SK-N-SH treated with all-trans-retinoic acid at 6 μM for 48 hours (cell line): ENCODE data around the gene PRR36.

ENCODE experiments used
- ATAC-seq: fragments of 200-7000 bp; cut with Tn5 transposase; 3 replicates; pipeline ENCODE4 v1.9.1; 2020; ENCODE audit warnings: mild to moderate bottlenecking, moderate library complexity
- ARNTL ChIP-seq: fragments of 450-650 bp; formaldehyde crosslinking; IDR thresholded peaks from 2 replicates; pipeline ENCODE4 v1.5.0; 2020; ENCODE audit warnings: low read depth, mild to moderate bottlenecking, moderate library complexity, borderline replicate concordance
- BACH2 ChIP-seq: fragments of 250-450 bp; sonication (Bioruptor Pico); IDR thresholded peaks from 2 replicates; pipeline ENCODE4 v1.9.0; 2021; ENCODE audit warnings: mild to moderate bottlenecking, borderline replicate concordance
- CSDC2 ChIP-seq: fragments of 250-450 bp; sonication (Bioruptor Pico); IDR thresholded peaks from 2 replicates; pipeline ENCODE4 v1.5.0; 2020; ENCODE audit warnings: mild to moderate bottlenecking, moderate library complexity
- ISL1 ChIP-seq: fragments of 250-450 bp; sonication (Bioruptor Pico); IDR thresholded peaks from 2 replicates; pipeline ENCODE4 v2.1.2; 2022; ENCODE audit warnings: mild to moderate bottlenecking, moderate library complexity
- OSR1 ChIP-seq: fragments of 250-450 bp; sonication (Bioruptor Pico); IDR thresholded peaks from 2 replicates; pipeline ENCODE4 v1.8.0; 2022; ENCODE audit warnings: moderate library complexity, mild to moderate bottlenecking, inconsistent platforms
- PPARA ChIP-seq: fragments of 250-450 bp; sonication (Bioruptor Pico); IDR thresholded peaks from 2 replicates; pipeline ENCODE4 v1.5.0; 2020; ENCODE audit warnings: mild to moderate bottlenecking, borderline replicate concordance
- RARB ChIP-seq: fragments of 250-450 bp; sonication (Bioruptor Pico); IDR thresholded peaks from 2 replicates; pipeline ENCODE4 v1.8.0; 2021; ENCODE audit warnings: mild to moderate bottlenecking, moderate library complexity
- SNAI2 ChIP-seq: fragments of 250-450 bp; sonication (Bioruptor Pico); IDR thresholded peaks from 2 replicates; pipeline ENCODE4 v1.5.0; 2020; ENCODE audit warnings: mild to moderate bottlenecking, moderate library complexity
- TCF4 ChIP-seq: fragments of 250-450 bp; sonication (Bioruptor Pico); IDR thresholded peaks from 2 replicates; pipeline ENCODE4 v1.8.0; 2021; ENCODE audit warnings: mild to moderate bottlenecking, moderate library complexity, borderline replicate concordance
- TOX ChIP-seq: fragments of 250-450 bp; sonication (Bioruptor Pico); IDR thresholded peaks from 2 replicates; pipeline ENCODE4 v1.8.0; 2021; ENCODE audit warnings: mild to moderate bottlenecking, moderate library complexity, borderline replicate concordance
- ZC3H10 ChIP-seq: fragments of 250-450 bp; sonication (Bioruptor Pico); IDR thresholded peaks from 2 replicates; pipeline ENCODE4 v1.5.1; 2021; ENCODE audit warnings: mild to moderate bottlenecking, moderate library complexity
- ZFP3 ChIP-seq: fragments of 250-450 bp; sonication (Bioruptor Pico); IDR thresholded peaks from 2 replicates; pipeline ENCODE4 v1.5.0; 2020; ENCODE audit warnings: mild to moderate bottlenecking, moderate library complexity
- ZFP30 ChIP-seq: fragments of 450-650 bp; formaldehyde crosslinking; IDR thresholded peaks from 2 replicates; pipeline ENCODE4 v1.5.0; 2022; ENCODE audit warnings: mild to moderate bottlenecking, moderate library complexity
- ZNF565 ChIP-seq: fragments of 450-650 bp; formaldehyde crosslinking; conservative IDR thresholded peaks from 2 replicates; pipeline ENCODE4 v1.5.0; 2020; ENCODE audit warnings: low read depth, mild to moderate bottlenecking, moderate library complexity
- ZNF70 ChIP-seq: fragments of 450-650 bp; formaldehyde crosslinking; IDR thresholded peaks from 2 replicates; pipeline ENCODE4 v1.5.0; 2020; ENCODE audit warnings: mild to moderate bottlenecking, moderate library complexity
- ZNF8 ChIP-seq: fragments of 450-650 bp; formaldehyde crosslinking; IDR thresholded peaks from 2 replicates; pipeline ENCODE4 v1.5.0; 2020; ENCODE audit warnings: mild to moderate bottlenecking, moderate library complexity
- TF ChIP-seq, protein P1 (sequence below): fragments of 250-450 bp; sonication (Bioruptor Pico); IDR thresholded peaks from 2 replicates; pipeline ENCODE4 v1.5.1; 2020; ENCODE audit warnings: low read depth, mild to moderate bottlenecking, moderate library complexity
- TF ChIP-seq, protein P2 (sequence below): fragments of 250-450 bp; sonication (Bioruptor Pico); IDR thresholded peaks from 2 replicates; pipeline ENCODE4 v1.8.0; 2021; ENCODE audit warnings: low read depth, mild to moderate bottlenecking, moderate library complexity, borderline replicate concordance
- TF ChIP-seq, protein P3 (sequence below): fragments of 250-450 bp; sonication (Bioruptor Pico); IDR thresholded peaks from 2 replicates; pipeline ENCODE4 v1.5.0; 2020; ENCODE audit warnings: mild to moderate bottlenecking, moderate library complexity
- TF ChIP-seq, protein P4 (sequence below): fragments of 250-450 bp; sonication (Bioruptor Pico); IDR thresholded peaks from 2 replicates; pipeline ENCODE4 v1.8.0; 2020; ENCODE audit warnings: mild to moderate bottlenecking, moderate library complexity, borderline replicate concordance

The PRR36 gene

DNA sequence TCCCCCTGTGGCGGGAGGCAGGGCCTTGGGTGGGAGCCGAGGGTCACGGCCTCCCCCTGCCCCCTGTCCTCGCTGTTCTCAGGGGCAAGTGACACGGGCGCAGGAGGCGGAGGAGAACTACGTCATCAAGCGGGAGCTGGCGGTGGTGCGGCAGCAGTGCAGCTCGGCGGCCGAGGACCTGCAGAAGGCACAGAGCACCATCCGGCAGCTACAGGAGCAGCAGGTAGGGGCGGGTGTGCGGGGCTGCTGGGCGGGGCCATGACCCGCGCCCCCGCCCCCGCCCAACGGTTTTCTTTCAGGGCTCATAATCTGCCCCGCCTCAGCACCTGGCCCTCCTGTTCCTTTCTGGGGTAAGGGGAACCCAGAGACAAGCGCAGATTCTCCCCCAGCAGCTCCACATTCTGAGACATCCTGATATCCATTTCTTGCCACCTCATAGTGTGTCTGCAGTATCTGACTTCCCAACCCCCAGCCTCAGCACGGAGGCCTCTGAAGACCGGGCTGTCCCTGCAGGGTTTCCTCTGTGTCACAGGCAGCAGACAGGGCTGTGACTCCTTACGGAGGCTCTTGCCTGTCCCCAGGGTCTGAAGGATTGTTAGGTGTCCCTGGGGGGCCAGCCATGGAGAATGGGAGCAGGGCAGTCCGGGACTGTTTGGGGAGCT lies 15.9 kb downstream of the PRR36 start:
- TF ChIP-seq ZNF70 (CRISPR knock-in tag) (no peak), RARB (CRISPR knock-in tag) (no peak), PPARA (CRISPR knock-in tag) (no peak), ZNF8 (CRISPR knock-in tag) (no peak), OSR1 (CRISPR knock-in tag) (no peak), CSDC2 (CRISPR knock-in tag) (no peak), ZFP30 (CRISPR knock-in tag) (no peak), SNAI2 (CRISPR knock-in tag) (no peak), TCF4 (CRISPR knock-in tag) (no peak), ZNF565 (CRISPR knock-in tag) (no peak)
- TF ChIP-seq, protein P1, sequence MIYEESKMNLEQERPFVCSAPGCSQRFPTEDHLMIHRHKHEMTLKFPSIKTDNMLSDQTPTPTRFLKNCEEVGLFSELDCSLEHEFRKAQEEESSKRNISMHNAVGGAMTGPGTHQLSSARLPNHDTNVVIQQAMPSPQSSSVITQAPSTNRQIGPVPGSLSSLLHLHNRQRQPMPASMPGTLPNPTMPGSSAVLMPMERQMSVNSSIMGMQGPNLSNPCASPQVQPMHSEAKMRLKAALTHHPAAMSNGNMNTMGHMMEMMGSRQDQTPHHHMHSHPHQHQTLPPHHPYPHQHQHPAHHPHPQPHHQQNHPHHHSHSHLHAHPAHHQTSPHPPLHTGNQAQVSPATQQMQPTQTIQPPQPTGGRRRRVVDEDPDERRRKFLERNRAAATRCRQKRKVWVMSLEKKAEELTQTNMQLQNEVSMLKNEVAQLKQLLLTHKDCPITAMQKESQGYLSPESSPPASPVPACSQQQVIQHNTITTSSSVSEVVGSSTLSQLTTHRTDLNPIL (CRISPR knock-in tag) = no peak
- TF ChIP-seq, protein P2, sequence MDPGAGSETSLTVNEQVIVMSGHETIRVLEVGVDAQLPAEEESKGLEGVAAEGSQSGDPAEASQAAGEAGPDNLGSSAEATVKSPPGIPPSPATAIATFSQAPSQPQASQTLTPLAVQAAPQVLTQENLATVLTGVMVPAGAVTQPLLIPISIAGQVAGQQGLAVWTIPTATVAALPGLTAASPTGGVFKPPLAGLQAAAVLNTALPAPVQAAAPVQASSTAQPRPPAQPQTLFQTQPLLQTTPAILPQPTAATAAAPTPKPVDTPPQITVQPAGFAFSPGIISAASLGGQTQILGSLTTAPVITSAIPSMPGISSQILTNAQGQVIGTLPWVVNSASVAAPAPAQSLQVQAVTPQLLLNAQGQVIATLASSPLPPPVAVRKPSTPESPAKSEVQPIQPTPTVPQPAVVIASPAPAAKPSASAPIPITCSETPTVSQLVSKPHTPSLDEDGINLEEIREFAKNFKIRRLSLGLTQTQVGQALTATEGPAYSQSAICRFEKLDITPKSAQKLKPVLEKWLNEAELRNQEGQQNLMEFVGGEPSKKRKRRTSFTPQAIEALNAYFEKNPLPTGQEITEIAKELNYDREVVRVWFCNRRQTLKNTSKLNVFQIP (CRISPR knock-in tag) = no peak
- TF ChIP-seq, protein P3, sequence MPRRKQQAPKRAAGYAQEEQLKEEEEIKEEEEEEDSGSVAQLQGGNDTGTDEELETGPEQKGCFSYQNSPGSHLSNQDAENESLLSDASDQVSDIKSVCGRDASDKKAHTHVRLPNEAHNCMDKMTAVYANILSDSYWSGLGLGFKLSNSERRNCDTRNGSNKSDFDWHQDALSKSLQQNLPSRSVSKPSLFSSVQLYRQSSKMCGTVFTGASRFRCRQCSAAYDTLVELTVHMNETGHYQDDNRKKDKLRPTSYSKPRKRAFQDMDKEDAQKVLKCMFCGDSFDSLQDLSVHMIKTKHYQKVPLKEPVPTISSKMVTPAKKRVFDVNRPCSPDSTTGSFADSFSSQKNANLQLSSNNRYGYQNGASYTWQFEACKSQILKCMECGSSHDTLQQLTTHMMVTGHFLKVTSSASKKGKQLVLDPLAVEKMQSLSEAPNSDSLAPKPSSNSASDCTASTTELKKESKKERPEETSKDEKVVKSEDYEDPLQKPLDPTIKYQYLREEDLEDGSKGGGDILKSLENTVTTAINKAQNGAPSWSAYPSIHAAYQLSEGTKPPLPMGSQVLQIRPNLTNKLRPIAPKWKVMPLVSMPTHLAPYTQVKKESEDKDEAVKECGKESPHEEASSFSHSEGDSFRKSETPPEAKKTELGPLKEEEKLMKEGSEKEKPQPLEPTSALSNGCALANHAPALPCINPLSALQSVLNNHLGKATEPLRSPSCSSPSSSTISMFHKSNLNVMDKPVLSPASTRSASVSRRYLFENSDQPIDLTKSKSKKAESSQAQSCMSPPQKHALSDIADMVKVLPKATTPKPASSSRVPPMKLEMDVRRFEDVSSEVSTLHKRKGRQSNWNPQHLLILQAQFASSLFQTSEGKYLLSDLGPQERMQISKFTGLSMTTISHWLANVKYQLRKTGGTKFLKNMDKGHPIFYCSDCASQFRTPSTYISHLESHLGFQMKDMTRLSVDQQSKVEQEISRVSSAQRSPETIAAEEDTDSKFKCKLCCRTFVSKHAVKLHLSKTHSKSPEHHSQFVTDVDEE (CRISPR knock-in tag) = no peak
- no peak for ATAC-seq

DNA sequence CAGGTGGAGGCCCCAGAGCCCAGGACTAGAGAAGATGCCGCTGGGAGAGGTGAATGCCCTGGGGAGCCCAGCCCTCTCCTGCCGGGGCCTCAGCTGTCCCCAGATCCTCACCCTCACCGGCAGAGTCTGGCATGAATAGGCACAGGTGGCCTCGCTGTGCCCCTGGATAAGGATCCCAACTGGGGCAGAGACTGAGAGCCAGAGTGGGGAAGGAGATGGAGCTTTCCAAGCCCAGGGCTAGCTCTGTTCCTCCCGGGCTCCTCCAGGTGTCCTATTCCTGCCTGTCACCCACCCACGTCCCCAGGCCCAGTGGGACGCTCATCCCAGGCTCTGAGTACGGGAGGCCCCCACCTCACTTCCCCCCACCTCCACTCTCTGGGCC lies 16.5 kb downstream of the PRR36 start:
- no peak for TF ChIP-seq PPARA (CRISPR knock-in tag)
- no peak for TF ChIP-seq ZC3H10 (CRISPR knock-in tag)
- TF ChIP-seq TOX (CRISPR knock-in tag) = no peak
- TF ChIP-seq, protein P4, sequence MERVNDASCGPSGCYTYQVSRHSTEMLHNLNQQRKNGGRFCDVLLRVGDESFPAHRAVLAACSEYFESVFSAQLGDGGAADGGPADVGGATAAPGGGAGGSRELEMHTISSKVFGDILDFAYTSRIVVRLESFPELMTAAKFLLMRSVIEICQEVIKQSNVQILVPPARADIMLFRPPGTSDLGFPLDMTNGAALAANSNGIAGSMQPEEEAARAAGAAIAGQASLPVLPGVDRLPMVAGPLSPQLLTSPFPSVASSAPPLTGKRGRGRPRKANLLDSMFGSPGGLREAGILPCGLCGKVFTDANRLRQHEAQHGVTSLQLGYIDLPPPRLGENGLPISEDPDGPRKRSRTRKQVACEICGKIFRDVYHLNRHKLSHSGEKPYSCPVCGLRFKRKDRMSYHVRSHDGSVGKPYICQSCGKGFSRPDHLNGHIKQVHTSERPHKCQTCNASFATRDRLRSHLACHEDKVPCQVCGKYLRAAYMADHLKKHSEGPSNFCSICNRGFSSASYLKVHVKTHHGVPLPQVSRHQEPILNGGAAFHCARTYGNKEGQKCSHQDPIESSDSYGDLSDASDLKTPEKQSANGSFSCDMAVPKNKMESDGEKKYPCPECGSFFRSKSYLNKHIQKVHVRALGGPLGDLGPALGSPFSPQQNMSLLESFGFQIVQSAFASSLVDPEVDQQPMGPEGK (CRISPR knock-in tag) = no peak
- TF ChIP-seq ISL1 (CRISPR knock-in tag) = no peak
- no peak for TF ChIP-seq ZFP3 (CRISPR knock-in tag)
- no peak for TF ChIP-seq SNAI2 (CRISPR knock-in tag)
- TF ChIP-seq CSDC2 (CRISPR knock-in tag) = no peak
- no peak for TF ChIP-seq ARNTL (CRISPR knock-in tag)
- TF ChIP-seq ZNF565 (CRISPR knock-in tag) = no peak
- TF ChIP-seq BACH2 (CRISPR knock-in tag) = no peak
- no peak for TF ChIP-seq OSR1 (CRISPR knock-in tag)
- TF ChIP-seq, all 23 proteins: peak for 0

DNA sequence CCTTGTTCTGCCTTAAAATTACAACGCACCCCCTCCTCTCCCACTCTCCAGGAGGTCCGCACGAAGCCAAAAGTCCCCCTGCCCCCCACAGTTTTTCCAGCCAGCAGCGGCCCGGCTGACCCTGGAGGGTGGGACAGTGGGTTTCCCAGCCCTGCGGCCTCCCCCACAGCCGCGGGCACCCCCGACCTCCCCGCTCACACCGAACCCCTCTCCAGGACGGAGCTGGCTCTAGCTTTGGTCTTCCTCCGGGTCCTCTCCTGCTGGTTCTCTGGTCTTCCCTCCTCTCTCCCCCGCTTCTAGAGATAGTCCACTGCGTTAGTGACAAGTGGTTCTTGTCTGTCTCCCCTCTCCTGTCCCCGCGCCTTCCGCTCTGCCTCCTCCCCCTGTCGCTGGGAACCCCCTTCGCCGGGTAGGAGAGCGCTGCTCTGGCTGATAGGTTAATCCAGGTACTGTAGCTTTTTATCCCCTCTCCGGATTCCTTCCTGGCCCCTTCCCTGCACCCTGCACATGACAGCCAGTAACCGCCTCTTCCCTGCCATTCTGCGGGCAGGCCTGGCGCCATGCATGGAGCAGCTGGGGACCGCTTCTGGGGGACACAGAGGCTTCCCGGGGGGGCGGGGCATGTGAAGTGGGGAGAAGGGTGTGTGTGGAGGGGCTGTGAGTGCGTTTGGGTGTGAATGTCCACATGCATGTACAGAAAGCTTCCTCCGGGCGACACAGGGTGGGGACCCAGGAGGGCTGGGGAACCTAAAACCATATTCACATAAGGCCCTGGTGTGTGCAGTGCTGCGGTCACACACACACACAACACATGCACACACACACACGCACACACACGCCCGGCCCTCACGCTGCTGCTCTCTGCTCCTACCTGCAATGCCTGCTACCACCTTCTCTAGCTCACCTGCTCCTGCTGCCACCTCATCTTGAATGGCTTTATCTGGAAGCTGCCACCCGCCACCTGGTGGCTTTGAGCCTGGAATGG lies 17.2 kb downstream of the PRR36 start:
- no peak for ATAC-seq
- no peak for TF ChIP-seq CSDC2 (CRISPR knock-in tag)
- TF ChIP-seq RARB (CRISPR knock-in tag) = no peak
- no peak for TF ChIP-seq ZNF8 (CRISPR knock-in tag)
- TF ChIP-seq ZFP30 (CRISPR knock-in tag) = no peak
- TF ChIP-seq ISL1 (CRISPR knock-in tag) = no peak
- TF ChIP-seq ZNF70 (CRISPR knock-in tag) = no peak
- TF ChIP-seq OSR1 (CRISPR knock-in tag) = no peak
- TF ChIP-seq ZC3H10 (CRISPR knock-in tag) = no peak
- TF ChIP-seq PPARA (CRISPR knock-in tag) = no peak
- TF ChIP-seq BACH2 (CRISPR knock-in tag) = no peak
- no peak for TF ChIP-seq SNAI2 (CRISPR knock-in tag)
- TF ChIP-seq, protein P3 (CRISPR knock-in tag) = no peak
- no peak for TF ChIP-seq TOX (CRISPR knock-in tag)
- TF ChIP-seq, protein P4 (CRISPR knock-in tag) = no peak
- TF ChIP-seq ZNF565 (CRISPR knock-in tag) = no peak

More for the DNA sequence above, 16.5 kb downstream of the PRR36 start:
- ATAC-seq = no peak
